ENCODE data around the gene AMOTL1.

Gene AMOTL1

DNA sequence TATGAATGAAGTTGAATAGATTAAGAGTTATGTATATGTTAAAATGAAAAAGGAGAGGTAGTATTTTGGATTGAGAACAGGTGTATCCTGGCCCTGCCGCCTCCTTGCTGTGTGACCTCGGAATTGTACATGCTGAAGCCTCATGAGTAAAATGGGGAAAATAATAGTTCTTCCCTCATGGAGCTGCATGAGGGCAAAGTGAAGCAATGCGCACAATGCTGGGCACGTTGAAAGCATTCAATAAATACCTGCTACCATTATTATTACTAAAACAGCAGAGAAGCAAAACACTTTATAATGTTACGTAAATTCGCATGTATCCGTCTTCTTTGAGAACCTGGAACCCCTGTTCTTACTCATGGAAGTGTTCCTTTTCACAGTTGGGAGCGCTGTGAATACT, 5.7 kb downstream of the AMOTL1 start:
- no peaks in the 10 kb centered on the region for H3K36me3 ChIP-seq (ENCODE audit: control insufficient read depth, insufficient read depth, low read length, severe bottlenecking)
- no peak overlapping the region for H3K9ac ChIP-seq (ENCODE audit: low read length)
- no peaks in the 10 kb centered on the region for H3K9me3 ChIP-seq (ENCODE audit: control insufficient read depth, low read length)
- DNase-seq (ENCODE audit: low read depth) = no peak
- no peak overlapping the region for H3K4me3 ChIP-seq (ENCODE audit: low read length)
- H3K27me3 ChIP-seq (replicated peaks; ENCODE audit: control insufficient read depth, insufficient read depth, low read length) = no peaks in the 10 kb centered on the region
- peaks cover 41% of the 10 kb centered on the region for H3K4me1 ChIP-seq (ENCODE audit: control insufficient read depth, insufficient read depth, low read length)

DNA sequence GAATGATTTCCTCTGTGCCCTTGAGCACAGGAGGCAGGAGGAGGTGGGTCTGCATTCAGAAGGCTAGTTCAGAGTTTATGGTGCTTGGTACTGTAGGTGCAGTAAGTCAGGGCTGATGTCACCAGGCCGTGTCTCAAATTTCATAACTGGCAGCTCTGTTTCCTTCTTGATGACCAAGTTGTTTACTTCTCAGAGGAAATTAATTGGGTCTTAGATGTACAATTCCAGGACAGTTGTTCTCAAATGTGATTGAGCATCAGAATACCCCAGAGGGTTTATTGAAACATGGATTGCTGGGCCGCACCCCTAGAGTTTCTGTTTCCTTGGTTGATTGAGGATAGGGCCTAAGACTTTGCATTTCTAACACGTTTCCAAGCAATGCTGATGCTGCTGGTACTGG, 6.2 kb downstream of the AMOTL1 start:
- H3K9ac ChIP-seq (ENCODE audit: low read length) = no peak overlapping the region
- no peak for DNase-seq (ENCODE audit: low read depth)
- no peaks in the 10 kb centered on the region for H3K9me3 ChIP-seq (ENCODE audit: control insufficient read depth, low read length)
- no peaks in the 10 kb centered on the region for H3K27me3 ChIP-seq (replicated peaks; ENCODE audit: control insufficient read depth, insufficient read depth, low read length)
- H3K4me1 ChIP-seq (ENCODE audit: control insufficient read depth, insufficient read depth, low read length) = peaks cover 41% of the 10 kb centered on the region
- H3K4me3 ChIP-seq (ENCODE audit: low read length) = no peak overlapping the region
- no peaks in the 10 kb centered on the region for H3K36me3 ChIP-seq (ENCODE audit: control insufficient read depth, insufficient read depth, low read length, severe bottlenecking)

DNA sequence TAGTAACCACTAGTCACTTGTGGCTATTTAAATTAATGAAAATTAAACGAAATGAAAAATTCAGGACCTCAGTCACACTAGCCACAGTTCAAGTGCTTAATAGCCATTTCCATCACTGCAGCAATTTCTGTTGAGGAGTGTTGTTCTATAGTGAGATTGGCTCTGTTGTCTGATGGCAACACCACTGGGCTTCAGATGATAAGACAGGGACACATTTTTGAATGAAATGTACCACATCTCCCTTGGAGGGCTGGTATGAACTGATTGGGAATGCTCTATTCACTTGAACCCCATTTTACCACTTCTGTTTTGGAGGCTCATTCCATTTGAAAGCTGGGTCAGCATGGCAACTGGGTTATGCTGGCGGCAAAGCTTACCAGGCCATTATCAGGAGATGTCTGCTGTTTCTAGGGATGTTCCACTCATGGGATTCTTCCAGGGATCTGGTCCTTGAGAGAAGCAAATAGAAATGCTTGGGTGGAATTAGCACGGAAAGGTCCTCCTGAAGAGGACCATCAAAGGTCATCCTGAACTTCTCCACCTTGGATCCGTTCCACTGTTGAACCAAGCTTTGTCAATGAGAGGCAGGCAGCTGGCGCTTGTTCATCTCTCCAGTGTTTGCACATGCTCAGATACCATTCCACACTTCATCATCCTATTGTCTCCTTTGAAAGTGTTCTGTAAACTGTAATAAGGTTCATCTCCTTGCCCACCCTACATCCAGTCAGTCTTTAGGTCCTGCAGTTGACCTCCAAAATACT, 7.6 kb downstream of the AMOTL1 start:
- peaks cover 31% of the 10 kb centered on the region for H3K4me1 ChIP-seq (ENCODE audit: control insufficient read depth, insufficient read depth, low read length)
- H3K4me3 ChIP-seq (ENCODE audit: low read length) = no peak overlapping the region
- no peaks in the 10 kb centered on the region for H3K9me3 ChIP-seq (ENCODE audit: control insufficient read depth, low read length)
- no peaks in the 10 kb centered on the region for H3K36me3 ChIP-seq (ENCODE audit: control insufficient read depth, insufficient read depth, low read length, severe bottlenecking)
- no peak overlapping the region for H3K9ac ChIP-seq (ENCODE audit: low read length)
- DNase-seq (ENCODE audit: low read depth) = no peak
- H3K27me3 ChIP-seq (replicated peaks; ENCODE audit: control insufficient read depth, insufficient read depth, low read length) = no peaks in the 10 kb centered on the region

DNA sequence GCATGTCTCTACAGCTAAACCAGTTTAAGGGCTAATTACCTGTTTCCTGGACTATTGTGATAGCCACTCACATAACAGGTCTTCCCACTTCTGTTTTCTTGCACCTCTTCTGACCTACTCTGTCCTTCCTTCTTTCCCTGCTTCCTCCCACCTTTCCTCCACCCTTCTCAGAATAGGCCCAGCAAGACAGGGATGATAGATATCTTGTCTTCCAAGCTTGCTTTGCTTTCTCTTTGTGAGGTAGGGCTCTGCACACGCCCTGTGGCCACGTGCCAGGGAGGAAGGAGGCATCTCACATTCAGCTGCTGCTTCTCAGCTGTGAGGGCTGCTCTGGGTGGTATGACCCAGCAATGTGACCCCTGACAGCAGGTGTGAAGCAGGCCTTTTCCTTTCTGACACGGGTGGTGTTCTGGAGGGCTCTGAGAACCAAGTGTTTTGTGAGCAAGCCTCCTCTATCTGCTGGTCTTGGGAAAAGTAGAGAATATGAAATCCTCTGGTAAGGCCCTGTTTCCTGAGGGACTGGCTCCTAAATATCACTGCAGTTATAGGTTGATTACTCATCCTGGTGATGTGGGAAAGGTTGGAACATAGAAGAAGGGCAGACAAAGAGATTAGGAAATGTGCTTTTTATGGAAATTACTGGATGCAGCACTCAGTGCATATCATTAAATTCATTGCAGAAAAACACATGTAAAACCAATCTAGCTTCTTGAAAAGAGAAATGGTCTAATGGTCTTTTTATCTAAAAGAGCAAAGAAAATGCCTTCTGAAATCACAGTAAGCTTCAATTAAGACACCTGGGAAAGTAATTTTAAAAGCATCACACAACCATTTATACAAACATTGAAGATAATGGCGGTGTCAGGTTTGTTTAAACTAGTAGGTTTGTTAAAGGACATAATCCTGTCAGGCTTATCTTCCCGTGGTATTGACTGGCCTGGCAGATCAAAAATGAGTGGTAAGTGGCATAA, 8.5 kb downstream of the AMOTL1 start:
- no peak for DNase-seq (ENCODE audit: low read depth)

DNA sequence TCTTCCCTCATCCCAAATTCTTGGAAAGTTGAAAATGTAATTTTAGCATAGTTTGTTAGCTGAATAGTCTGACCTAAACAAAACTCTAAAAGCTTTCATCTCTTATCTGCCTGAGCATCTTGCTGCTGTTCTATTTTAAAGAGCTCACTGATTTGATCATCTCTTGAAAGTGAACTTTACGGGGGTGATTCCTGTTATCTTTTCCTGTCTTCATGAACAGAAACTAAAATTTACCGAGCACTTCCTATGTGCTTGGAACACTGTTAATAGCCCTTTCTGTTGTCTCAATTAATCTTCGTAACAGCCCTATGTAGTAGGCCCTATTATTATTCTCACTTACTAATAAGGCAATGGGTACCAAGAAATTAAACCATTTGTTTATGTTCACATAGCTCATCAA, 12.3 kb downstream of the AMOTL1 start:
- Histone ChIP-seq H3K4me1 (ENCODE audit: control insufficient read depth, insufficient read depth, low read length) (peaks cover 62% of the 10 kb centered on the region), H3K27me3 (replicated peaks; ENCODE audit: control insufficient read depth, insufficient read depth, low read length) (no peaks in the 10 kb centered on the region), H3K36me3 (ENCODE audit: control insufficient read depth, insufficient read depth, low read length, severe bottlenecking) (no peaks in the 10 kb centered on the region), H3K4me3 (ENCODE audit: low read length) (peak overlapping the region; percentile 61), H3K9ac (ENCODE audit: low read length) (peak overlapping the region; percentile 41), H3K9me3 (ENCODE audit: control insufficient read depth, low read length) (no peaks in the 10 kb centered on the region)
- no peak for DNase-seq (ENCODE audit: low read depth)

More for the DNA sequence above, 8.5 kb downstream of the AMOTL1 start:
- Histone ChIP-seq H3K9ac (ENCODE audit: low read length) (no peak overlapping the region), H3K27me3 (replicated peaks; ENCODE audit: control insufficient read depth, insufficient read depth, low read length) (no peaks in the 10 kb centered on the region), H3K36me3 (ENCODE audit: control insufficient read depth, insufficient read depth, low read length, severe bottlenecking) (no peaks in the 10 kb centered on the region), H3K4me3 (ENCODE audit: low read length) (no peak overlapping the region), H3K4me1 (ENCODE audit: control insufficient read depth, insufficient read depth, low read length) (peaks cover 34% of the 10 kb centered on the region), H3K9me3 (ENCODE audit: control insufficient read depth, low read length) (no peaks in the 10 kb centered on the region)

DNA sequence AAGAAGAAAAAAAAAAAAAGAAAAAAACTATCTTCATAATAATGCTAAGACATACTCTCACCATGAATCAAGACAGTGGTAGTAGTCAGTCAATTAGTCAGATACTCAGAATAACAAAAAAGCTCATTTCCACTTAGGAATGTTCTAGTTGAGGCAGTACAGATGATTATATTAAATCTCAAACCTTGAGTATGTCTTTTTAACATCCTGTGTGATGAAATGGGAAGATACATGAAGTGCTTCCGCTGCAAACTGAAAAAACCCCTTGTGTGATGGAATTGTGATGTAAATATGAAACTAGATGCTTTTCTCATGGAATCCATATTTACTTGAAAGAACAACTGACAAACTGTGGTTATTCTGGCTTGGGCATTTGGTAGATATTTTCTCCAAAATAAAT, 13.7 kb downstream of the AMOTL1 start:
- peak overlapping the region; percentile 54 for H3K4me3 ChIP-seq (ENCODE audit: low read length)
- peak; percentile 63 for DNase-seq (ENCODE audit: low read depth)
- no peaks in the 10 kb centered on the region for H3K27me3 ChIP-seq (replicated peaks; ENCODE audit: control insufficient read depth, insufficient read depth, low read length)
- no peak overlapping the region for H3K9ac ChIP-seq (ENCODE audit: low read length)
- H3K9me3 ChIP-seq (ENCODE audit: control insufficient read depth, low read length) = no peaks in the 10 kb centered on the region
- peaks cover 58% of the 10 kb centered on the region for H3K4me1 ChIP-seq (ENCODE audit: control insufficient read depth, insufficient read depth, low read length)
- no peaks in the 10 kb centered on the region for H3K36me3 ChIP-seq (ENCODE audit: control insufficient read depth, insufficient read depth, low read length, severe bottlenecking)

DNA sequence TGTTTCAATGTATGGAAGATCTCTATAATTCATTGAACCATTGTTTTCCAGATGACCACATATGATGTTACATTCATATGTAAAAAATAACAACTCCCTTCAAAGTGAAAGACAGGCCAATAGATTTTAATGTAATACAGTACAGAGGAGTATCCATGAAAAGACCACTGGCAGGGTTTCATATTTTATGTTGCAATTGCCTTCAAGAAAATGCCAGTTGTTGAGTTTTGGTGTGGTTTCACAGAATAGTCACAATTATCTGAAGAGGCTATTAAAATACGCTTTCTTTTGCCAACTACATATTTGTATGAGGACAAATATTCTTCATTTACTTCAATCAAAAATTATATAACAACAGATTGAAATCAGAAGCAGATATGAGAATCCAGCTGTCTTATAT, 14.3 kb downstream of the AMOTL1 start:
- no peak overlapping the region for H3K9ac ChIP-seq (ENCODE audit: low read length)
- H3K9me3 ChIP-seq (ENCODE audit: control insufficient read depth, low read length) = no peaks in the 10 kb centered on the region
- H3K4me3 ChIP-seq (ENCODE audit: low read length) = peak overlapping the region; percentile 54
- no peaks in the 10 kb centered on the region for H3K27me3 ChIP-seq (replicated peaks; ENCODE audit: control insufficient read depth, insufficient read depth, low read length)
- H3K4me1 ChIP-seq (ENCODE audit: control insufficient read depth, insufficient read depth, low read length) = peaks cover 56% of the 10 kb centered on the region
- H3K36me3 ChIP-seq (ENCODE audit: control insufficient read depth, insufficient read depth, low read length, severe bottlenecking) = no peaks in the 10 kb centered on the region
- DNase-seq (ENCODE audit: low read depth) = peak; percentile 67

DNA sequence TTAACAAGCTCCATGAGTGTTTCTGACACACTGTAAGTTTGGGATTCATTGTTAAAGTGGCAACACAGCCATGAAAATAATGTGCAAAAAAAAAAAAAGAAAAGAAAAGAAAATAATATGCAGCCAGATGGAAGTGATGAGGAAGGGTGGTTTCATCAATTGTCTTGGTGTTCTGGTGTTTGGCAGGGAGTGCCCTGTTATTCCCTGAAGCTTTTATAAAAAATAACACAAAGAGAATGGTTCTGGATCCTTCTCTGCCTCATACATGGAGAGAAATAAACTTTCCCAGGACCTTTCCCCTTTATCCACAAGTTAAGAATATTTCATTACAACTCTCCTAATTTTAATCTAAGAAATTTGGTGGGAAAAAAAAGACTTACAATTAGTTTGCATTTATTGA, 16.7 kb downstream of the AMOTL1 start:
- Histone ChIP-seq H3K4me1 (ENCODE audit: control insufficient read depth, insufficient read depth, low read length) (peaks cover 76% of the 10 kb centered on the region), H3K27me3 (replicated peaks; ENCODE audit: control insufficient read depth, insufficient read depth, low read length) (no peaks in the 10 kb centered on the region), H3K36me3 (ENCODE audit: control insufficient read depth, insufficient read depth, low read length, severe bottlenecking) (no peaks in the 10 kb centered on the region), H3K4me3 (ENCODE audit: low read length) (no peak overlapping the region), H3K9me3 (ENCODE audit: control insufficient read depth, low read length) (no peaks in the 10 kb centered on the region), H3K9ac (ENCODE audit: low read length) (no peak overlapping the region)
- no peak for DNase-seq (ENCODE audit: low read depth)

DNA sequence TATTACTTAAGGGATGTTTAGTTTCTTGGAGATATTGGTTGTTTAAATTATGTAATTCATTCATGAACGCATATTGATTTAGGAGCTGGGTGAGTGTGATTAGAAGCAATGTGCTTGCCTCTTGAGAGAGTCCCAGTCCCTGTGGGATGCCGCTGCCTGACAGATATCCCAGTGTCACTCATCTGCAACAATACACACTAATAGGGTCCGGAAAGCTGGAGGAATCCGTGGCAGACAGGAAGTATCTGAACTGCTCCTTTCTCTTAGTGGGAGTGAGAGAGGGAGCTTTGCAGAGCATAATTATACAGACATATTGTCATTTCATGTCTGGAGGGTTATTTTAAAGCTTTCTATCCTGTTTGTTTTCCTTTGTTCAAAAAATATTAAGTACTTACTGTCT, 17.4 kb downstream of the AMOTL1 start:
- no peaks in the 10 kb centered on the region for H3K9me3 ChIP-seq (ENCODE audit: control insufficient read depth, low read length)
- peaks cover 81% of the 10 kb centered on the region for H3K4me1 ChIP-seq (ENCODE audit: control insufficient read depth, insufficient read depth, low read length)
- no peak overlapping the region for H3K9ac ChIP-seq (ENCODE audit: low read length)
- H3K36me3 ChIP-seq (ENCODE audit: control insufficient read depth, insufficient read depth, low read length, severe bottlenecking) = no peaks in the 10 kb centered on the region
- no peak for DNase-seq (ENCODE audit: low read depth)
- no peak overlapping the region for H3K4me3 ChIP-seq (ENCODE audit: low read length)
- no peaks in the 10 kb centered on the region for H3K27me3 ChIP-seq (replicated peaks; ENCODE audit: control insufficient read depth, insufficient read depth, low read length)

DNA sequence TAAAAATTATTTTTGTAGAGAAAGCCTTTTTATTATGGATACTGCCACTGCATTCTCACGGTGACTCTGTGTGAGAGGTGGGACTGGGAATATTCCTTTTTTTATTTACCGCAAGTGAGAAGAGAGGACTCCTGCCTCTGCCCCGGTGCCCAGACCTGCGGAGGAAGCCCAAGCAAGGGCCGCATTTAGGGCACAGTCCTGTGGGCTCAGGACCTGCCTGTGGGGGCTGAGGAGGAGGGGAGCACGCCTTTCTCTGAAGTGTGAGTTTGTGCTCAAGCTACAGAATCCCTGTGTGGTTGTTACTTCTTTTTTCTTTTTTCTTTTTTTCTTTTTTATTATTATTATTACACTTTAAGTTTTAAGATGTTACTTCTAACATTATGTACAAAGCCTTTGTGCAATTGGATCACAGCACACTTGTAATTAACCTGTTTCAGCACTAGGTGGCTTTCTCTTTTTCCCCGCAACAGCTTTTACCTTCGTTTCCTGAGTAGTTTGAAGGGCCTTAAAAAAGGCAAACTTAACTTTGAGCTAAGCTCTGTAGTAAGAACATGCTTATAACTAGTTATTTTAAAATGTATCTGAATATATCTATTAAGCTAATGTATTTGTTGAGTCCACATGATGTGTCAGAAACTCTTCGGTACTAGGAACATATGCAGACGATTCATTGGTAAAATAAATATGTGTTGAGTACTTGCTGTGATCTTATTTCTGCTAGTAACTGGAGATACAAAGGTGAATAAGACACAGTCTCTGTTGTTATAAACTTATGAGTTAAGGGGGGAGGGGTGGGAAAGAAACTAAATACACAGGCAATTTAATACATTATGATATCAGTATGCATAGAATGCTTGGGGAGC, 18.3 kb downstream of the AMOTL1 start:
- no peaks in the 10 kb centered on the region for H3K9me3 ChIP-seq (ENCODE audit: control insufficient read depth, low read length)
- no peak overlapping the region for H3K4me3 ChIP-seq (ENCODE audit: low read length)
- peak overlapping the region; percentile 15 for H3K9ac ChIP-seq (ENCODE audit: low read length)
- DNase-seq (ENCODE audit: low read depth) = peak; percentile 52
- H3K27me3 ChIP-seq (replicated peaks; ENCODE audit: control insufficient read depth, insufficient read depth, low read length) = no peaks in the 10 kb centered on the region
- H3K36me3 ChIP-seq (ENCODE audit: control insufficient read depth, insufficient read depth, low read length, severe bottlenecking) = no peaks in the 10 kb centered on the region
- H3K4me1 ChIP-seq (ENCODE audit: control insufficient read depth, insufficient read depth, low read length) = peaks cover 82% of the 10 kb centered on the region

DNA sequence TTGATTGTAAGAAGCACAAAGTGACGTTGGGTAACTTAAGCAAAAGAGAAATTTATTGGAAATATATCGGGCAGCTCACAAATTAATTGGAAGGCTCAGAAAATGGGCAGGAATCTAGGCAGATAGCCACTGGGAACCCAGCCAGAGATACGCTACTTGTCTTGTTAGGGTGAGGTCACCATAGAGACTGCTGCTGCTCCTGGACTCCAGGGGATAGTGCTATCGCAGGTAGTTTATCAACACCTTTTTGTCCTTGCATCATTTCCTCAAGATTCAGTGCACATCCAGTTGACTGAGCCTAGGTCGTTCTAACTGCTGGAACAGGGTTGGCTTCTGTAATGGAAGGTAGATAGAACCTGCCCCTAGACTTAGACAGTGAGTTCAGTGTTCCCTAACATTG, 19.6 kb downstream of the AMOTL1 start:
- Histone ChIP-seq H3K9ac (ENCODE audit: low read length) (no peak overlapping the region), H3K36me3 (ENCODE audit: control insufficient read depth, insufficient read depth, low read length, severe bottlenecking) (no peaks in the 10 kb centered on the region), H3K9me3 (ENCODE audit: control insufficient read depth, low read length) (no peaks in the 10 kb centered on the region), H3K4me1 (ENCODE audit: control insufficient read depth, insufficient read depth, low read length) (peaks cover 79% of the 10 kb centered on the region), H3K27me3 (replicated peaks; ENCODE audit: control insufficient read depth, insufficient read depth, low read length) (no peaks in the 10 kb centered on the region), H3K4me3 (ENCODE audit: low read length) (no peak overlapping the region)
- no peak for DNase-seq (ENCODE audit: low read depth)

All from adipocyte (in vitro differentiated cells).